GM21526 (cell line): ENCODE measurements around the gene RAP2C.
"Not testable (repeated sequence)": the region's sequence is repeated elsewhere in the genome, so short reads cannot be mapped to it uniquely, and the experiment has no call there.

Experiments
- ATAC-seq: cut with Tn5 transposase; IDR thresholded peaks from one replicate; pipeline ENCODE4 v1.9.1; 2021; ENCODE audit warnings: moderate library complexity; ENCODE audit not compliant: unreplicated experiment, low FRiP score

Gene RAP2C

GRCh38 chrX:132204629-132205028 lies 14.6 kb downstream of the RAP2C start:
- ATAC-seq: no peak

GRCh38 chrX:132200976-132201375 lies 18.3 kb downstream of the RAP2C start:
- ATAC-seq: no peak

GRCh38 chrX:132199941-132200340 lies 19.3 kb downstream of the RAP2C start:
- no peak for ATAC-seq

DNA sequence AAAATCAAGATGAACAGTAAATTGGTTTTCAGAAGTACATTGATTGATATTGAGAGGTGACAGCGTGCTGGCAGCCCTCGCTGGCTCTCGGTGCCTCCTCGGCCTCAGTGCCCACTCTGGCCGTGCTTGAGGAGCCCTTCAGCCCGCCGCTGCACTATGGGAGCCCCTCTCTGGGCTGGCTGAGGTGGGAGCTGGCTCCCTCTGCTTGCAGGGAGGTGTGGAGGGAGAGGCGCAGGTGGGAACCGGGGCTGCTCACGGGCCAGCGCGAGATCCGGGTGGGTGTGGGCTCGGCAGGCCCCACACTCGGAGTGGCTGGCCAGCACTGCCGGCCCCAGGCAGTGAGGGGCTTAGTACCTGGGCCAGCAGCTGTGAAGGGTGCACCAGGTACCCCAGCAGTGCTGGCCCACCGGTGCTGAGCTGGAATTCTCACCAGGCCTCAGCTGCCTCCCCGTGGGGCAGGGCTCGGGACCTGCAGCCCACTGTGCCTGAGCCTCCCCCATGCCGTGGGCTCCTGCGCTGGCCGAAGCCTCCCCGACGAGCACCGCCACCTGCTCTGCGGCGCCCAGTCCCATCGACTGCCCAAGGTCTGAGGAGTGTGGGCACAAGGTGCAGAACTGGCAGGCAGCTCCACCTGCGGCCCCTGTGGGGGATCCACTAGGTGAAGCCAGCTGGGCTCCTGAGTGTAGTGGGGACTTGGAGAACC lies 25.2 kb downstream of the RAP2C start:
- ATAC-seq: no peak

- no peak for ATAC-seq
These were observed 27.3 kb downstream of the RAP2C start for GRCh38 chrX:132191938-132192337.

GRCh38 chrX:132188175-132188574 lies 31.1 kb downstream of the RAP2C start:
- no peak for ATAC-seq

DNA sequence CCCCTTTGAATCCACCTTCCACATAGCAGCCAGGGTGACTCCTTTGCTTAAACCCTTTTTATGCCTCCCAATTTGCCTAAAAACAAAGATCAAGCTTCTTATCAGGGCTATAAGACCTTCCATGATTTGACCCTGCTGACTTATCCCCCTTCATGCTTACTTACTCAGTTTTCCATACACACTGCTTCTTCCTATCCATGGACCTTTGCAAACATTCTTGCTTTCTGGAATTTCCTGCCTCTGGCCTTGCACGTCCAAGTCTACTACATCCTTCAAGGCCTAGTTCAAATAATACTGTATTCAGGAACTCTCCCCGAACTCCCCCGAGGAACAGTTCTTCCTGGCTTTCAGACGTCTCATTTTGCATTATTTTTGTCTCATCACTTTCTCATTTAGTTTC lies 31.8 kb downstream of the RAP2C start:
- ATAC-seq: no peak

DNA sequence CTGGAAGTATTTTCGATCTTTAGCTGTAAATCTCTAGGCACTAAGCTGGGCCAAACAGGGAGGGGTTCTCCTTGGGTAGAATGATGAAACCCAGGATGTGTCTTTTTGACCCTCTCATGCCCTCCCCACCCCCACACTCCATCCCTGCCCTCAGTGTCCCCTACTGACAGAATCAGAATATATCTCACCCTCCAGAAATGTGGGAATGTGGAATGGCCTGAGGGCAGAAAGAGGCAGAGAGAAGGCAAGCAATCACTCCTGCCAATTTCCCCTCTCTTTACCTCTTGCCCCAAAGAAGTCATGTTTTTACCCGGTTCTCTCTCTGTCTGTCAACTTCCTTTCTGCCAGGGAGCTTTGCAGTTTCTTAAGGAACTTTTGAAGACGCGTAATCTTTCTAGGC lies 34.4 kb downstream of the RAP2C start:
- ATAC-seq: no peak

DNA sequence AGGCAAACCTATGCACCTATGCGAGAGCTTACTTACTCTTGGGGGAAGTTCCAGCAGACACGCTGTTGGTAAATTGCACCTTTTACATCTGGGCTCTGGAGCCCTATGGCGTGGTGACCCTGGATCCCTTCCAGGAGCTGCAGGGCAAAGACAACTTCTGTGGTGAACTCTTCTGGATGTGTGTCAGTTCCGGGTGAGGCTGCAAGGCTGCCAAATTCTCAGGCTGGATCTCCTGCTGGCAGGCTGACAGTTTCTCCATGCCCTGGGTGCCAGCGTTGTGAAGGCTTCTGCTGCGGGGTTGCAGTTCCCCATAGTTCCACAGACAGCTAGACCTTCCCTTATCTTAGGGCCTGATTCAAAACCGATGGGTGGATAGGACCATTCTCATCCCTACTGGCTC lies 37.9 kb downstream of the RAP2C start:
- ATAC-seq: no peak

- no peak for ATAC-seq
These were observed 38.3 kb downstream of the RAP2C start for GRCh38 chrX:132180929-132181328.

- no peak for ATAC-seq
These were observed 45.6 kb downstream of the RAP2C start for GRCh38 chrX:132173647-132174046.

GRCh38 chrX:132171881-132172280 lies 47.4 kb downstream of the RAP2C start:
- no peak for ATAC-seq

DNA sequence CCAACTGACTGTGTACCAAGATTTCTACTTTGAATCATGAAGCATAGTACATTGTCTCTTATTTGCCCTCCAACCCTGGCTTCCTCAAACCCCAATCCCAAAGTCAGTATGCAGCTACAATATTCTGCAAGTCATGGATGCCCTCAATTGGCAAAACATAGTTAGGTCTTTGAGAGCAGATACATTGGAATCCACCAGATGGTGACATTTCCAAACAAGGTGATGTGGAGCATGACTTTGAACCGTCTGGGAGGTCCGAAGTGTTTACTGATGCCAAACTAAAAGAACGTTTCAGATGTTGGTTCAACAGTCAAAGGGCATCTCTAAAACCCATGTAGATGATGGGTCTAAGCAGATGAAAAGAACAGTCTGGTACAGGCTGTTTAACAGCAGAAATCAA lies 47.8 kb downstream of the RAP2C start:
- ATAC-seq: no peak

GRCh38 chrX:132169554-132169953 lies 49.7 kb downstream of the RAP2C start:
- no peak for ATAC-seq

- no peak for ATAC-seq
These were observed 53.6 kb downstream of the RAP2C start for GRCh38 chrX:132165651-132166050.

DNA sequence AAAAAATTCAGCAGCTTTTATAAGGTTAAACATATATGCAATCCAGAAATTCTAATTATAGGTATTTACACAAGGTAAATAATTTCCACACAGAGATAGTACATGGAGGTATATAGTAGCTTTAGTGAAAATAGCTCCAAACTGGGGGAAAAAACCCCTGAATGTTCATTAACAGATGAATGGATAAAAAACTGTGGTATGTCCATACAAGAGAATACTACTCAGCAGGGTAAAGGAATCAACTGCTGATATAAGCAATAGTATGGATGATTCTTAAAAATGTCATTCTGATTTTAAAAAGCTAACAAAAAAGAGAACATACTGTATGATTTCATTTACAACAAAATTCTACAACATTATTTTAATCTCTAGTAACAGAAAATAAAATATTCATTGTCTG lies 54.2 kb downstream of the RAP2C start:
- ATAC-seq: no peak

- not testable (repeated sequence) for ATAC-seq
These were observed 56.2 kb downstream of the RAP2C start for GRCh38 chrX:132163094-132163493.

DNA sequence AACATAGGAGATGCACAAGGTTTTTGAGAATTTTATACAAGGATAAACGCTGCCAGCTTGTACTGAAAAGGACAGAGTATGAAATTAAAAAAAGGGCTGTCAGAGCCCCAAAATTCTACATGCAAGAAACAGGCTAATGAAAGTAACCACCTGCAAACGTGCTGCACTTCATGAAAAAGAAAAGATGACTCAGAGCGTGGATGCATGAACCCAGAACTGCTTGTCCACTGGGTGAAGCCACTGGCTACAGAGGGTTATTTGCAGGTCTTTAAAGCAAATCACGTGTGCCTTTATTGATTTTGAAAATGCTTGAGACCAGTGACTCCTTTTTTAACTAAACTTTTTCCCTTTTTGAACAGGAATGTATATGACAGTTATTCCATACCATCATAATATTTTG lies 66.1 kb downstream of the RAP2C start:
- no peak for ATAC-seq
